ENCODE results near the gene FOS.

GRCh38 chr14:75306927-75307699, 28.5 kb downstream of the FOS start:
- TF ChIP-seq POLR2A (IDR thresholded peaks at IDR 0.05): no peak
- TF ChIP-seq CTCF (IDR thresholded peaks at IDR 0.05): peak in 5 of 6 experiments; percentile 14 to 44 (median 26)
